H9 (cell line): ENCODE data around the gene MAD1L1. TPM values are rescaled to one million over a fixed set of nuclear protein-coding genes. Genes with fewer than 3 reads are reported as not detected.
A peak's percentile ranks its signal among the peaks of the same experiment; 100 is the strongest.

Experiments used
- DNase-seq: peaks from one replicate; pipeline ENCODE4 v3.0.0-alpha.2; 2017
- H2AFZ ChIP-seq: one replicate; pipeline ENCODE4 v1.6.1; 2013; ENCODE audit warnings: mild to moderate bottlenecking, low read length, control low read depth, moderate library complexity
- H2AK5ac ChIP-seq: 2 replicates; pipeline ENCODE4 v1.6.1; 2013; ENCODE audit warnings: low read length, control low read depth, mixed read lengths; ENCODE audit not compliant: insufficient read length
- H2BK120ac ChIP-seq: one replicate; pipeline ENCODE4 v1.6.1; 2013; ENCODE audit warnings: low read depth, mild to moderate bottlenecking, low read length, control low read depth, inconsistent platforms; ENCODE audit not compliant: poor library complexity, severe bottlenecking
- H2BK12ac ChIP-seq: 2 replicates; pipeline ENCODE4 v1.6.1; 2013; ENCODE audit warnings: low read length, control low read depth, mixed read lengths, low read depth; ENCODE audit not compliant: insufficient read length
- H2BK15ac ChIP-seq: 2 replicates; pipeline ENCODE4 v1.6.1; 2013; ENCODE audit warnings: low read depth, low read length, control low read depth
- H2BK20ac ChIP-seq: one replicate; pipeline ENCODE4 v1.6.1; 2013; ENCODE audit warnings: low read depth, mild to moderate bottlenecking, low read length, control low read depth, inconsistent platforms; ENCODE audit not compliant: poor library complexity, severe bottlenecking
- H2BK5ac ChIP-seq: 2 replicates; pipeline ENCODE4 v1.6.1; 2013; ENCODE audit warnings: low read length, control low read depth, mixed read lengths; ENCODE audit not compliant: insufficient read length
- H3K14ac ChIP-seq: 2 replicates; pipeline ENCODE4 v1.6.1; 2013; ENCODE audit warnings: low read length, control low read depth; ENCODE audit not compliant: insufficient read depth
- H3K18ac ChIP-seq: 2 replicates; pipeline ENCODE4 v1.6.1; 2013; ENCODE audit warnings: low read depth, mild to moderate bottlenecking, mixed read lengths, low read length, control low read depth; ENCODE audit not compliant: insufficient read length
- H3K23ac ChIP-seq: 2 replicates; pipeline ENCODE4 v1.6.1; 2013; ENCODE audit warnings: low read length, control low read depth, mixed read lengths, low read depth; ENCODE audit not compliant: insufficient read length
- H3K23me2 ChIP-seq: 2 replicates; pipeline ENCODE4 v1.6.1; 2013; ENCODE audit warnings: low read depth, mild to moderate bottlenecking, mixed read lengths, low read length, control low read depth; ENCODE audit not compliant: insufficient read length, poor library complexity, severe bottlenecking
- H3K27ac ChIP-seq: 2 replicates; pipeline ENCODE4 v1.5.1; 2013; ENCODE audit warnings: low read length, control low read depth, mixed read lengths, low read depth; ENCODE audit not compliant: insufficient read length
- H3K27me3 ChIP-seq: 2 replicates; pipeline ENCODE4 v1.6.1; 2013; ENCODE audit warnings: low read length, control low read depth, inconsistent platforms; ENCODE audit not compliant: insufficient read depth
- H3K4ac ChIP-seq: 2 replicates; pipeline ENCODE4 v1.6.1; 2013; ENCODE audit warnings: low read depth, mild to moderate bottlenecking, control low read depth, inconsistent platforms, low read length, moderate library complexity
- H3K4me1 ChIP-seq: 2 replicates; pipeline ENCODE4 v1.6.1; 2013; ENCODE audit warnings: low read length, control low read depth, inconsistent platforms; ENCODE audit not compliant: insufficient read depth
- H3K4me2 ChIP-seq: 2 replicates; pipeline ENCODE4 v1.6.1; 2013; ENCODE audit warnings: low read length, control low read depth, mixed read lengths; ENCODE audit not compliant: insufficient read length, insufficient read depth
- H3K56ac ChIP-seq: 2 replicates; pipeline ENCODE4 v1.6.1; 2013; ENCODE audit warnings: low read depth, mild to moderate bottlenecking, mixed read lengths, low read length, control low read depth; ENCODE audit not compliant: insufficient read length
- H3K79me1 ChIP-seq: 2 replicates; pipeline ENCODE4 v1.6.1; 2013; ENCODE audit warnings: low read depth, mild to moderate bottlenecking, moderate library complexity, low read length, control low read depth, inconsistent platforms; ENCODE audit not compliant: insufficient read depth, poor library complexity, severe bottlenecking
- H3K79me2 ChIP-seq: 2 replicates; pipeline ENCODE4 v1.6.1; 2013; ENCODE audit warnings: low read length, control low read depth, inconsistent platforms; ENCODE audit not compliant: insufficient read depth
- H3K9ac ChIP-seq: 2 replicates; pipeline ENCODE4 v1.6.1; 2013; ENCODE audit warnings: low read length, control low read depth, mixed read lengths; ENCODE audit not compliant: insufficient read length; ENCODE audit errors: extremely low read depth
- H3K9me3 ChIP-seq: one replicate; pipeline ENCODE4 v1.6.1; 2013; ENCODE audit warnings: low read depth, low read length, inconsistent platforms; ENCODE audit not compliant: control insufficient read depth
- H3T11ph ChIP-seq: one replicate; pipeline ENCODE4 v1.6.1; 2013; ENCODE audit warnings: mild to moderate bottlenecking, low read length, control low read depth, inconsistent platforms
- H4K20me1 ChIP-seq: one replicate; pipeline ENCODE4 v1.6.1; 2013; ENCODE audit not compliant: control insufficient read depth, insufficient read length, insufficient read depth
- H4K5ac ChIP-seq: 2 replicates; pipeline ENCODE4 v1.6.1; 2013; ENCODE audit warnings: low read depth, mild to moderate bottlenecking, mixed read lengths, low read length, control low read depth; ENCODE audit not compliant: insufficient read length
- H4K8ac ChIP-seq: replicated peaks from 2 replicates; pipeline ENCODE4 v1.6.1; 2013; ENCODE audit warnings: low read length, control low read depth, mixed read lengths, low read depth; ENCODE audit not compliant: insufficient read length
- H4K91ac ChIP-seq: 2 replicates; pipeline ENCODE4 v1.6.1; 2013; ENCODE audit warnings: low read depth, mild to moderate bottlenecking, moderate library complexity, mixed read lengths, low read length, control low read depth; ENCODE audit not compliant: insufficient read length
- H3K27ac Mint-ChIP-seq, 3 experiments: 2 replicates in 2 of 3; 3 replicates in 1 of 3; pipeline ENCODE4 v1.8.0; 2020 to 2021; ENCODE audit warnings: mixed read lengths in 3 of 3, mild to moderate bottlenecking in 1 of 3, moderate library complexity in 1 of 3
- H3K27me3 Mint-ChIP-seq: 2 replicates; pipeline ENCODE4 v1.8.0; 2021; ENCODE audit warnings: low read depth, mild to moderate bottlenecking, moderate library complexity, mixed read lengths
- H3K36me3 Mint-ChIP-seq, 3 experiments: 2 replicates in 2 of 3; 3 replicates in 1 of 3; pipeline ENCODE4 v1.8.0; 2020 to 2021; ENCODE audit warnings: low read depth in 3 of 3, mixed read lengths in 3 of 3; ENCODE audit not compliant: insufficient read depth in 1 of 3
- H3K4me1 Mint-ChIP-seq, 2 experiments: 2 replicates each; pipeline ENCODE4 v1.8.0; 2020; ENCODE audit warnings: mixed read lengths in 2 of 2
- H3K4me3 Mint-ChIP-seq, 2 experiments: 2 replicates in 1 of 2; 3 replicates in 1 of 2; pipeline ENCODE4 v1.8.0; 2020 to 2021; ENCODE audit warnings: mild to moderate bottlenecking in 2 of 2, mixed read lengths in 2 of 2, moderate library complexity in 1 of 2
- H3K9me3 Mint-ChIP-seq, 2 experiments: 2 replicates in 1 of 2; 3 replicates in 1 of 2; pipeline ENCODE4 v1.8.0; 2020; ENCODE audit warnings: mild to moderate bottlenecking in 2 of 2, mixed read lengths in 2 of 2, moderate library complexity in 1 of 2
- WGBS: extraction: QIAGEN DNeasy Blood & Tissue Kit; methylation state at CpG from one replicate; pipeline ENCODE4 v1.1.7; 2013; ENCODE audit warnings: missing lambda C conversion rate, low lambda C conversion rate, mixed read lengths; ENCODE audit not compliant: insufficient read length; ENCODE audit errors: extremely low coverage; 5-methylcytosine and 5-hydroxymethylcytosine counted together
- total RNA-seq: library from RNA; stranded (reverse); gene quantifications from 2 replicates; pipeline ENCODE4 v1.2.1, GENCODE V29; 2021
- TF ChIP-seq, protein P1 (sequence below): fragments of 200-600 bp; sonication (generic); conservative IDR thresholded peaks from 3 replicates; pipeline ENCODE4 v1.8.0; 2021; ENCODE audit warnings: antibody characterized with exemption, mild to moderate bottlenecking

MAD1L1 gene
- total RNA-seq, 1 experiment from 2014 or later: 39.0 TPM

DNA sequence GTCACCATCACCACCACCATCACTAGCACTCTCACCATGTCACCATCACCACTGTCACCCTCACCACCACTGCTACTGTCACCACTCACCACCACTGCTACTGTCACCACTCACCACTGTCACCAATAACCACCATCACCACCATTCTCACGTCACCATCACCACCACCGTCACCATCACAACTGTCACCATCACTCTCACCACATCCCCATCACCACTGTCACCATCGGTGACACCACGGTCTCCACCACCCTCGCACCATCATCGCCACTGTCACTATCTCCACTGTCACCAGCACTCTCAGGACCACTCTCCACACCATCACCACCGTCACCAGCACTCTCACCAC, 130.4 kb downstream of the MAD1L1 start:
- H4K8ac ChIP-seq: no peak overlapping the region
- no peak for DNase-seq
- no peak overlapping the region for H3K4me2 ChIP-seq
- H2AK5ac ChIP-seq: no peak overlapping the region
- no peaks in the 10 kb centered on the region for H3K4me1 ChIP-seq
- H3K9me3 Mint-ChIP-seq: no peaks in the 10 kb centered on the region; a peak in 1 of 5 replicates
- TF ChIP-seq, protein P1, sequence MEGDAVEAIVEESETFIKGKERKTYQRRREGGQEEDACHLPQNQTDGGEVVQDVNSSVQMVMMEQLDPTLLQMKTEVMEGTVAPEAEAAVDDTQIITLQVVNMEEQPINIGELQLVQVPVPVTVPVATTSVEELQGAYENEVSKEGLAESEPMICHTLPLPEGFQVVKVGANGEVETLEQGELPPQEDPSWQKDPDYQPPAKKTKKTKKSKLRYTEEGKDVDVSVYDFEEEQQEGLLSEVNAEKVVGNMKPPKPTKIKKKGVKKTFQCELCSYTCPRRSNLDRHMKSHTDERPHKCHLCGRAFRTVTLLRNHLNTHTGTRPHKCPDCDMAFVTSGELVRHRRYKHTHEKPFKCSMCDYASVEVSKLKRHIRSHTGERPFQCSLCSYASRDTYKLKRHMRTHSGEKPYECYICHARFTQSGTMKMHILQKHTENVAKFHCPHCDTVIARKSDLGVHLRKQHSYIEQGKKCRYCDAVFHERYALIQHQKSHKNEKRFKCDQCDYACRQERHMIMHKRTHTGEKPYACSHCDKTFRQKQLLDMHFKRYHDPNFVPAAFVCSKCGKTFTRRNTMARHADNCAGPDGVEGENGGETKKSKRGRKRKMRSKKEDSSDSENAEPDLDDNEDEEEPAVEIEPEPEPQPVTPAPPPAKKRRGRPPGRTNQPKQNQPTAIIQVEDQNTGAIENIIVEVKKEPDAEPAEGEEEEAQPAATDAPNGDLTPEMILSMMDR: no peak
- no peak overlapping the region for H3K14ac ChIP-seq
- no peak overlapping the region for H2BK5ac ChIP-seq
- no peaks in the 10 kb centered on the region; the same call in 1 of the 2 replicates for H3K79me2 ChIP-seq
- H3K4me3 Mint-ChIP-seq: peak overlapping the region in 1 of 2 experiments; percentile 11; a peak in 2 of 5 replicates
- no peak overlapping the region for H3K4ac ChIP-seq
- WGBS: 100% methylated on average over 2 of the region's 7 CpGs
- no peak overlapping the region for H3K56ac ChIP-seq
- H3K27ac ChIP-seq: no peak overlapping the region
- H3K36me3 Mint-ChIP-seq: peaks cover 7 to 8% (median 8%) of the 10 kb centered on the region in 3 experiments; a peak in 5 of 7 replicates
- no peak overlapping the region for H4K5ac ChIP-seq
- H3K79me1 ChIP-seq: no peaks in the 10 kb centered on the region
- no peak overlapping the region for H3K23ac ChIP-seq
- H2BK20ac ChIP-seq: no peak overlapping the region
- H3K23me2 ChIP-seq: no peaks in the 10 kb centered on the region
- H3K27me3 Mint-ChIP-seq: no peaks in the 10 kb centered on the region; the same call in 1 of the 2 replicates
- H3K4me1 Mint-ChIP-seq: peaks cover 21 to 36% of the 10 kb centered on the region in 2 experiments
- no peak overlapping the region for H2BK120ac ChIP-seq
- H3K18ac ChIP-seq: no peak overlapping the region
- no peak overlapping the region for H2BK12ac ChIP-seq
- no peak overlapping the region for H4K91ac ChIP-seq
- peaks cover 2% of the 10 kb centered on the region for H4K20me1 ChIP-seq
- no peak overlapping the region for H2AFZ ChIP-seq
- peak overlapping the region in 1 of 3 experiments; percentile 41; a peak in 1 of 7 replicates for H3K27ac Mint-ChIP-seq
- H3T11ph ChIP-seq: no peak overlapping the region
- no peak overlapping the region for H2BK15ac ChIP-seq
- no peak overlapping the region for H3K9ac ChIP-seq
- no peaks in the 10 kb centered on the region for H3K27me3 ChIP-seq
- no peaks in the 10 kb centered on the region for H3K9me3 ChIP-seq
